ENCODE data around the gene SPRY2.

SPRY2 gene

DNA sequence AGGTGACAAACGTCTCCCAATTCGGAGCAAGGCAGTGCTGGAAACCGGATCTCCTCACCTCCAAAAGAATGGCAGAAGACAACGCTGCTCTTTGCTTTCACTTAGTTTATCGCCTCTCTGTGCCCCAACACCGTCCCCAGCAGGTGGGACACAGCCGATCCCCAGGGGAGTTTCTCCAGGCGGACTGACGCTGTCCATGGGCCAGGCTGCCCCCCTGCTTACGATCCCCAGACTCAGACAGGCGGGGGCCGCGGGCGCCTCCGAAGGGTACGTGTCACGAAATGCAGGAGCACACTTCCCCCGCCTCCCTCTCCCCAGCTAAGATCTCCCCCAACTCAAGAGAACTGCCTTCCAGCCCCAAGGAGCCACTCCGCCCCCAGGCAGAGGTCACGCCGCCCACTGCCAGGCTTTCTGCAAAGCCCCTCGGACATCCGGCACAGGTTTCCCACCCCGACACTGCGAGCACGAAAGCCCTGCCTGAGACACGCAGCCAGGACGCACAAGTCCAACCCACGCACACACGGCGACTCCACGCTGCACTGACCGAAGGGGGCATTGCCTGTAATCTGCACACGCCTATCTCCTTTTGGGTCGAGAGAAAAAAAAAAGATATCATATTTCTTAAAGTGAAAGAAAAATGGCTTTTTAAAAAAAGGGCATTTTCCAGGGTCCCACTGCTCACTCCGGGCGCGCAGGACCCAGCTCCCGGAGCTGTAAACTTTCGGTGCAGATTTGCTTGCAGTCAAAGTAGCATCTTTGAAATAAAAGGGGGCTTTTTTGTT lies 2.0 kb downstream of the SPRY2 start (continued):
- TF ChIP-seq, protein P1, sequence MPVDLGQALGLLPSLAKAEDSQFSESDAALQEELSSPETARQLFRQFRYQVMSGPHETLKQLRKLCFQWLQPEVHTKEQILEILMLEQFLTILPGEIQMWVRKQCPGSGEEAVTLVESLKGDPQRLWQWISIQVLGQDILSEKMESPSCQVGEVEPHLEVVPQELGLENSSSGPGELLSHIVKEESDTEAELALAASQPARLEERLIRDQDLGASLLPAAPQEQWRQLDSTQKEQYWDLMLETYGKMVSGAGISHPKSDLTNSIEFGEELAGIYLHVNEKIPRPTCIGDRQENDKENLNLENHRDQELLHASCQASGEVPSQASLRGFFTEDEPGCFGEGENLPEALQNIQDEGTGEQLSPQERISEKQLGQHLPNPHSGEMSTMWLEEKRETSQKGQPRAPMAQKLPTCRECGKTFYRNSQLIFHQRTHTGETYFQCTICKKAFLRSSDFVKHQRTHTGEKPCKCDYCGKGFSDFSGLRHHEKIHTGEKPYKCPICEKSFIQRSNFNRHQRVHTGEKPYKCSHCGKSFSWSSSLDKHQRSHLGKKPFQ (tag by site-specific recombination; IDR thresholded peaks at IDR 0.05), result no peak
- TF ChIP-seq, protein P2, sequence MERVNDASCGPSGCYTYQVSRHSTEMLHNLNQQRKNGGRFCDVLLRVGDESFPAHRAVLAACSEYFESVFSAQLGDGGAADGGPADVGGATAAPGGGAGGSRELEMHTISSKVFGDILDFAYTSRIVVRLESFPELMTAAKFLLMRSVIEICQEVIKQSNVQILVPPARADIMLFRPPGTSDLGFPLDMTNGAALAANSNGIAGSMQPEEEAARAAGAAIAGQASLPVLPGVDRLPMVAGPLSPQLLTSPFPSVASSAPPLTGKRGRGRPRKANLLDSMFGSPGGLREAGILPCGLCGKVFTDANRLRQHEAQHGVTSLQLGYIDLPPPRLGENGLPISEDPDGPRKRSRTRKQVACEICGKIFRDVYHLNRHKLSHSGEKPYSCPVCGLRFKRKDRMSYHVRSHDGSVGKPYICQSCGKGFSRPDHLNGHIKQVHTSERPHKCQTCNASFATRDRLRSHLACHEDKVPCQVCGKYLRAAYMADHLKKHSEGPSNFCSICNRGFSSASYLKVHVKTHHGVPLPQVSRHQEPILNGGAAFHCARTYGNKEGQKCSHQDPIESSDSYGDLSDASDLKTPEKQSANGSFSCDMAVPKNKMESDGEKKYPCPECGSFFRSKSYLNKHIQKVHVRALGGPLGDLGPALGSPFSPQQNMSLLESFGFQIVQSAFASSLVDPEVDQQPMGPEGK (tag by site-specific recombination; IDR thresholded peaks at IDR 0.05), result peak; percentile 89
- no peak for TF ChIP-seq ZNF521 (tag by site-specific recombination; IDR thresholded peaks at IDR 0.05)
- TF ChIP-seq ZNF501 (tag by site-specific recombination; IDR thresholded peaks at IDR 0.05), result 0 out of 2 replicates have a peak, but pooled peaks have one; percentile 80
- peak; percentile 55 for TF ChIP-seq SP3 (tag by site-specific recombination; IDR thresholded peaks at IDR 0.05)
- TF ChIP-seq, protein P3, sequence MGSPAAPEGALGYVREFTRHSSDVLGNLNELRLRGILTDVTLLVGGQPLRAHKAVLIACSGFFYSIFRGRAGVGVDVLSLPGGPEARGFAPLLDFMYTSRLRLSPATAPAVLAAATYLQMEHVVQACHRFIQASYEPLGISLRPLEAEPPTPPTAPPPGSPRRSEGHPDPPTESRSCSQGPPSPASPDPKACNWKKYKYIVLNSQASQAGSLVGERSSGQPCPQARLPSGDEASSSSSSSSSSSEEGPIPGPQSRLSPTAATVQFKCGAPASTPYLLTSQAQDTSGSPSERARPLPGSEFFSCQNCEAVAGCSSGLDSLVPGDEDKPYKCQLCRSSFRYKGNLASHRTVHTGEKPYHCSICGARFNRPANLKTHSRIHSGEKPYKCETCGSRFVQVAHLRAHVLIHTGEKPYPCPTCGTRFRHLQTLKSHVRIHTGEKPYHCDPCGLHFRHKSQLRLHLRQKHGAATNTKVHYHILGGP (tag by site-specific recombination; IDR thresholded peaks at IDR 0.05), result no peak
- TF ChIP-seq ZNF433 (tag by site-specific recombination; IDR thresholded peaks at IDR 0.05; ENCODE audit: low read depth), result no peak
- TF ChIP-seq ZNF223 (tag by site-specific recombination; IDR thresholded peaks at IDR 0.05), result no peak
- TF ChIP-seq ZNF394 (tag by site-specific recombination; IDR thresholded peaks at IDR 0.05; ENCODE audit: borderline replicate concordance), result no peak; the same call in 1 of the 2 replicates
- no peak for TF ChIP-seq YY2 (tag by site-specific recombination; IDR thresholded peaks at IDR 0.05)
- TF ChIP-seq, protein P4, sequence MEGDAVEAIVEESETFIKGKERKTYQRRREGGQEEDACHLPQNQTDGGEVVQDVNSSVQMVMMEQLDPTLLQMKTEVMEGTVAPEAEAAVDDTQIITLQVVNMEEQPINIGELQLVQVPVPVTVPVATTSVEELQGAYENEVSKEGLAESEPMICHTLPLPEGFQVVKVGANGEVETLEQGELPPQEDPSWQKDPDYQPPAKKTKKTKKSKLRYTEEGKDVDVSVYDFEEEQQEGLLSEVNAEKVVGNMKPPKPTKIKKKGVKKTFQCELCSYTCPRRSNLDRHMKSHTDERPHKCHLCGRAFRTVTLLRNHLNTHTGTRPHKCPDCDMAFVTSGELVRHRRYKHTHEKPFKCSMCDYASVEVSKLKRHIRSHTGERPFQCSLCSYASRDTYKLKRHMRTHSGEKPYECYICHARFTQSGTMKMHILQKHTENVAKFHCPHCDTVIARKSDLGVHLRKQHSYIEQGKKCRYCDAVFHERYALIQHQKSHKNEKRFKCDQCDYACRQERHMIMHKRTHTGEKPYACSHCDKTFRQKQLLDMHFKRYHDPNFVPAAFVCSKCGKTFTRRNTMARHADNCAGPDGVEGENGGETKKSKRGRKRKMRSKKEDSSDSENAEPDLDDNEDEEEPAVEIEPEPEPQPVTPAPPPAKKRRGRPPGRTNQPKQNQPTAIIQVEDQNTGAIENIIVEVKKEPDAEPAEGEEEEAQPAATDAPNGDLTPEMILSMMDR (tag by site-specific recombination; IDR thresholded peaks at IDR 0.05), result peak; percentile 85
- TF ChIP-seq ZBTB7A (tag by site-specific recombination; IDR thresholded peaks at IDR 0.05; ENCODE audit: low read depth), result no peak
- TF ChIP-seq ZNF112 (tag by site-specific recombination; IDR thresholded peaks at IDR 0.05), result no peak
- no peak for TF ChIP-seq ZNF777 (tag by site-specific recombination; IDR thresholded peaks at IDR 0.05; ENCODE audit: borderline replicate concordance)
- no peak for TF ChIP-seq ZNF549 (tag by site-specific recombination; IDR thresholded peaks at IDR 0.05)
- no peak for TF ChIP-seq ZNF629 (tag by site-specific recombination; IDR thresholded peaks at IDR 0.05)
- no peak for TF ChIP-seq ZNF473 (tag by site-specific recombination; IDR thresholded peaks at IDR 0.05)
- TF ChIP-seq ZNF266 (tag by site-specific recombination; IDR thresholded peaks at IDR 0.05; ENCODE audit: low read depth), result no peak
- TF ChIP-seq YY1 (tag by site-specific recombination; IDR thresholded peaks at IDR 0.05), result no peak
- no peak for TF ChIP-seq ZNF776 (tag by site-specific recombination; IDR thresholded peaks at IDR 0.05; ENCODE audit: borderline replicate concordance)
- TF ChIP-seq ZNF366 (tag by site-specific recombination; conservative IDR thresholded peaks at IDR 0.05), result 0 out of 2 replicates have a peak, but pooled peaks have one; percentile 24
- TF ChIP-seq, protein P5, sequence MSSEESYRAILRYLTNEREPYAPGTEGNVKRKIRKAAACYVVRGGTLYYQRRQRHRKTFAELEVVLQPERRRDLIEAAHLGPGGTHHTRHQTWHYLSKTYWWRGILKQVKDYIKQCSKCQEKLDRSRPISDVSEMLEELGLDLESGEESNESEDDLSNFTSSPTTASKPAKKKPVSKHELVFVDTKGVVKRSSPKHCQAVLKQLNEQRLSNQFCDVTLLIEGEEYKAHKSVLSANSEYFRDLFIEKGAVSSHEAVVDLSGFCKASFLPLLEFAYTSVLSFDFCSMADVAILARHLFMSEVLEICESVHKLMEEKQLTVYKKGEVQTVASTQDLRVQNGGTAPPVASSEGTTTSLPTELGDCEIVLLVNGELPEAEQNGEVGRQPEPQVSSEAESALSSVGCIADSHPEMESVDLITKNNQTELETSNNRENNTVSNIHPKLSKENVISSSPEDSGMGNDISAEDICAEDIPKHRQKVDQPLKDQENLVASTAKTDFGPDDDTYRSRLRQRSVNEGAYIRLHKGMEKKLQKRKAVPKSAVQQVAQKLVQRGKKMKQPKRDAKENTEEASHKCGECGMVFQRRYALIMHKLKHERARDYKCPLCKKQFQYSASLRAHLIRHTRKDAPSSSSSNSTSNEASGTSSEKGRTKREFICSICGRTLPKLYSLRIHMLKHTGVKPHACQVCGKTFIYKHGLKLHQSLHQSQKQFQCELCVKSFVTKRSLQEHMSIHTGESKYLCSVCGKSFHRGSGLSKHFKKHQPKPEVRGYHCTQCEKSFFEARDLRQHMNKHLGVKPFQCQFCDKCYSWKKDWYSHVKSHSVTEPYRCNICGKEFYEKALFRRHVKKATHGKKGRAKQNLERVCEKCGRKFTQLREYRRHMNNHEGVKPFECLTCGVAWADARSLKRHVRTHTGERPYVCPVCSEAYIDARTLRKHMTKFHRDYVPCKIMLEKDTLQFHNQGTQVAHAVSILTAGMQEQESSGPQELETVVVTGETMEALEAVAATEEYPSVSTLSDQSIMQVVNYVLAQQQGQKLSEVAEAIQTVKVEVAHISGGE (tag by site-specific recombination; conservative IDR thresholded peaks at IDR 0.05; ENCODE audit: low read depth), result 0 out of 2 replicates have a peak, but pooled peaks have one; percentile 38
- TF ChIP-seq ZNF404 (tag by site-specific recombination; IDR thresholded peaks at IDR 0.05), result no peak
- TF ChIP-seq, protein P6, sequence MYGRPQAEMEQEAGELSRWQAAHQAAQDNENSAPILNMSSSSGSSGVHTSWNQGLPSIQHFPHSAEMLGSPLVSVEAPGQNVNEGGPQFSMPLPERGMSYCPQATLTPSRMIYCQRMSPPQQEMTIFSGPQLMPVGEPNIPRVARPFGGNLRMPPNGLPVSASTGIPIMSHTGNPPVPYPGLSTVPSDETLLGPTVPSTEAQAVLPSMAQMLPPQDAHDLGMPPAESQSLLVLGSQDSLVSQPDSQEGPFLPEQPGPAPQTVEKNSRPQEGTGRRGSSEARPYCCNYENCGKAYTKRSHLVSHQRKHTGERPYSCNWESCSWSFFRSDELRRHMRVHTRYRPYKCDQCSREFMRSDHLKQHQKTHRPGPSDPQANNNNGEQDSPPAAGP (tag by site-specific recombination; IDR thresholded peaks at IDR 0.05), result no peak
- TF ChIP-seq SETDB1 (IDR thresholded peaks at IDR 0.05; ENCODE audit: insufficient read length, low read length), result no peak
- no peak for TF ChIP-seq ZNF23 (tag by site-specific recombination; IDR thresholded peaks at IDR 0.05; ENCODE audit: borderline replicate concordance)
